HEK293 (cell line): Measurements from ENCODE around the gene POLR2H.
A peak's percentile ranks its signal among the peaks of the same experiment; 100 is the strongest.

Source experiments
- HOXC10 ChIP-seq: sonication (generic); formaldehyde crosslinking; IDR thresholded peaks from 2 replicates; pipeline ENCODE4 v1.8.1; 2023; ENCODE audit warnings: mild to moderate bottlenecking, missing genetic modification reagents
- IKZF3 ChIP-seq: fragments of 450-650 bp; IDR thresholded peaks from 2 replicates; pipeline ENCODE4 v1.5.0; 2018; ENCODE audit warnings: missing biosample characterization, mild to moderate bottlenecking, missing genetic modification characterization, moderate library complexity
- KLF10 ChIP-seq: fragments of 450-650 bp; IDR thresholded peaks from 2 replicates; pipeline ENCODE4 v1.5.1; 2018; ENCODE audit warnings: missing biosample characterization, mild to moderate bottlenecking, missing genetic modification characterization
- PRDM4 ChIP-seq: fragments of 450-650 bp; formaldehyde crosslinking; IDR thresholded peaks from 2 replicates; pipeline ENCODE4 v1.5.1; 2017; ENCODE audit warnings: missing biosample characterization, missing genetic modification characterization
- PRDM6 ChIP-seq: fragments of 450-650 bp; formaldehyde crosslinking; IDR thresholded peaks from 2 replicates; pipeline ENCODE4 v1.5.1; 2017; ENCODE audit warnings: missing biosample characterization, missing genetic modification characterization
- SP3 ChIP-seq: fragments of 450-650 bp; formaldehyde crosslinking; IDR thresholded peaks from 2 replicates; pipeline ENCODE4 v1.5.1; 2016; ENCODE audit warnings: missing biosample characterization, missing genetic modification characterization
- YY1 ChIP-seq: fragments of 450-650 bp; formaldehyde crosslinking; IDR thresholded peaks from 2 replicates; pipeline ENCODE4 v1.5.1; 2018; ENCODE audit warnings: missing biosample characterization, missing genetic modification characterization
- ZEB2 ChIP-seq: fragments of 450-650 bp; formaldehyde crosslinking; IDR thresholded peaks from 2 replicates; pipeline ENCODE4 v1.5.1; 2016; ENCODE audit warnings: missing biosample characterization, missing genetic modification characterization
- ZFP37 ChIP-seq: fragments of 450-650 bp; formaldehyde crosslinking; IDR thresholded peaks from 2 replicates; pipeline ENCODE4 v1.5.1; 2016; ENCODE audit warnings: missing biosample characterization, missing genetic modification characterization
- ZNF140 ChIP-seq: fragments of 450-650 bp; formaldehyde crosslinking; IDR thresholded peaks from 2 replicates; pipeline ENCODE4 v1.5.1; 2016; ENCODE audit warnings: missing biosample characterization, missing genetic modification characterization
- ZNF169 ChIP-seq: fragments of 450-650 bp; formaldehyde crosslinking; IDR thresholded peaks from 2 replicates; pipeline ENCODE4 v1.5.1; 2016; ENCODE audit warnings: missing biosample characterization, missing genetic modification characterization
- ZNF19 ChIP-seq: fragments of 450-650 bp; formaldehyde crosslinking; IDR thresholded peaks from 2 replicates; pipeline ENCODE4; 2016; ENCODE audit warnings: missing biosample characterization, missing genetic modification characterization, low read depth
- ZNF2 ChIP-seq: fragments of 450-650 bp; formaldehyde crosslinking; IDR thresholded peaks from 2 replicates; pipeline ENCODE4 v1.5.1; 2016; ENCODE audit warnings: missing biosample characterization, missing genetic modification characterization
- ZNF202 ChIP-seq: fragments of 450-650 bp; formaldehyde crosslinking; IDR thresholded peaks from 2 replicates; pipeline ENCODE4 v1.5.1; 2016; ENCODE audit warnings: missing biosample characterization, missing genetic modification characterization, borderline replicate concordance
- ZNF239 ChIP-seq: fragments of 450-650 bp; formaldehyde crosslinking; IDR thresholded peaks from 2 replicates; pipeline ENCODE4 v1.5.1; 2016; ENCODE audit warnings: missing biosample characterization, missing genetic modification characterization
- ZNF302 ChIP-seq: fragments of 450-650 bp; formaldehyde crosslinking; IDR thresholded peaks from 2 replicates; pipeline ENCODE4 v1.5.1; 2016; ENCODE audit warnings: missing biosample characterization, missing genetic modification characterization, low read depth
- ZNF37A ChIP-seq: fragments of 450-650 bp; IDR thresholded peaks from 2 replicates; pipeline ENCODE4 v1.5.1; 2018; ENCODE audit warnings: missing biosample characterization, missing genetic modification characterization
- ZNF391 ChIP-seq: fragments of 450-650 bp; formaldehyde crosslinking; IDR thresholded peaks from 2 replicates; pipeline ENCODE4 v1.5.1; 2016; ENCODE audit warnings: low read depth, missing biosample characterization, missing genetic modification characterization, borderline replicate concordance
- ZNF423 ChIP-seq: fragments of 450-650 bp; formaldehyde crosslinking; IDR thresholded peaks from 2 replicates; pipeline ENCODE4 v1.5.1; 2016; ENCODE audit warnings: missing biosample characterization, missing genetic modification characterization
- ZNF488 ChIP-seq: fragments of 450-650 bp; formaldehyde crosslinking; IDR thresholded peaks from 2 replicates; pipeline ENCODE4 v1.5.1; 2016; ENCODE audit warnings: missing biosample characterization, missing genetic modification characterization
- ZNF501 ChIP-seq: fragments of 450-650 bp; formaldehyde crosslinking; IDR thresholded peaks from 2 replicates; pipeline ENCODE4 v1.5.1; 2016; ENCODE audit warnings: missing biosample characterization, missing genetic modification characterization
- ZNF518A ChIP-seq: fragments of 450-650 bp; formaldehyde crosslinking; conservative IDR thresholded peaks from 2 replicates; pipeline ENCODE4 v1.5.1; 2016; ENCODE audit warnings: low read depth, missing biosample characterization, missing genetic modification characterization
- ZNF571 ChIP-seq: fragments of 450-650 bp; formaldehyde crosslinking; IDR thresholded peaks from 2 replicates; pipeline ENCODE4 v1.5.0; 2017; ENCODE audit warnings: missing biosample characterization, missing genetic modification characterization
- ZNF596 ChIP-seq: fragments of 450-650 bp; IDR thresholded peaks from 2 replicates; pipeline ENCODE4 v1.5.0; 2018; ENCODE audit warnings: missing biosample characterization, mild to moderate bottlenecking, missing genetic modification characterization, moderate library complexity
- ZNF610 ChIP-seq: fragments of 450-650 bp; formaldehyde crosslinking; IDR thresholded peaks from 2 replicates; pipeline ENCODE4 v1.5.1; 2016; ENCODE audit warnings: missing biosample characterization, missing genetic modification characterization, borderline replicate concordance
- ZNF639 ChIP-seq: fragments of 450-650 bp; formaldehyde crosslinking; IDR thresholded peaks from 2 replicates; pipeline ENCODE4 v1.5.1; 2016; ENCODE audit warnings: missing biosample characterization, missing genetic modification characterization
- ZNF654 ChIP-seq: fragments of 450-650 bp; formaldehyde crosslinking; IDR thresholded peaks from 2 replicates; pipeline ENCODE4 v1.5.1; 2016; ENCODE audit warnings: low read depth, missing biosample characterization, missing genetic modification characterization
- ZNF791 ChIP-seq: fragments of 450-650 bp; formaldehyde crosslinking; IDR thresholded peaks from 2 replicates; pipeline ENCODE4 v1.5.1; 2016; ENCODE audit warnings: missing biosample characterization, missing genetic modification characterization
- ZNF792 ChIP-seq: fragments of 450-650 bp; formaldehyde crosslinking; IDR thresholded peaks from 2 replicates; pipeline ENCODE4 v1.5.1; 2016; ENCODE audit warnings: missing biosample characterization, missing genetic modification characterization
- ZNF830 ChIP-seq: fragments of 450-650 bp; IDR thresholded peaks from 2 replicates; pipeline ENCODE4 v1.5.0; 2018; ENCODE audit warnings: missing biosample characterization, missing genetic modification characterization, low read depth, mild to moderate bottlenecking, moderate library complexity
- ZSCAN16 ChIP-seq: fragments of 450-650 bp; formaldehyde crosslinking; IDR thresholded peaks from 2 replicates; pipeline ENCODE4 v1.5.1; 2016; ENCODE audit warnings: missing biosample characterization, missing genetic modification characterization

POLR2H gene

GRCh38 chr3:184334470-184335158 lies 26.9 kb upstream of the POLR2H start (continued):
- TF ChIP-seq ZNF2 (no peak), ZNF37A (tag by site-specific recombination) (no peak), PRDM4 (no peak), ZNF792 (tag by site-specific recombination) (no peak), ZNF501 (tag by site-specific recombination) (no peak), ZNF596 (no peak), IKZF3 (tag by site-specific recombination) (no peak), HOXC10 (CRISPR knock-in tag) (no peak), ZNF571 (tag by site-specific recombination) (no peak), ZNF140 (tag by site-specific recombination) (no peak), ZNF239 (tag by site-specific recombination) (no peak), ZNF639 (tag by site-specific recombination) (no peak), YY1 (no peak), KLF10 (tag by site-specific recombination) (no peak), ZNF610 (tag by site-specific recombination) (no peak), ZNF202 (no peak), ZNF423 (tag by site-specific recombination) (no peak), ZNF791 (no peak), ZNF169 (tag by site-specific recombination) (no peak), ZSCAN16 (no peak), ZNF391 (no peak), ZFP37 (tag by site-specific recombination) (no peak), ZNF488 (tag by site-specific recombination) (no peak), PRDM6 (tag by site-specific recombination) (peak; percentile 23; the same call in 1 of the 2 replicates), ZEB2 (tag by site-specific recombination) (no peak), ZNF19 (tag by site-specific recombination) (no peak), ZNF302 (no peak), ZNF518A (tag by site-specific recombination) (no peak), SP3 (tag by site-specific recombination) (no peak), ZNF654 (tag by site-specific recombination) (no peak), ZNF830 (tag by site-specific recombination) (no peak)
